ENCODE measurements around the gene IMMT.
"Not testable (repeated sequence)": the region's sequence is repeated elsewhere in the genome, so short reads cannot be mapped to it uniquely, and the experiment has no call there.

DNA sequence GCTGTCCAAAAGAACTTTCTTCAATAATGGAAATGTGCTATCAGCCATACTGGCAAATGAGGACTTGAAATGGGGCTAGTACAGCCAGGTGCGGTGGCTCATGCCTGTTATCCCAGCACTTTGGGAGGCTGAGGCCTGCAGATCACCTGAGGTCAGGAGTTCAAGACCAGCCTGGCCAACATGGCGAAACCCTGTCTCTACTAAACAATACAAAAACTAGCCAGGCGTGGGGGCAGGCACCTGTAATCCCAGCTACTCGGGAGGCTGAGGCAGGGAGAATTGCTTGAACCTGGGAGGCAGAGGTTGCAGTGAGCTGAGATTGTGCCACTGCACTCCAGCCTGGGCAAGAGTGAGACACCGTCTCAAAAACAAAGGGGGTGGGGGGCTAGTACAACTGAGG lies 49.5 kb upstream of the IMMT start:
- TF ChIP-seq, protein P1, sequence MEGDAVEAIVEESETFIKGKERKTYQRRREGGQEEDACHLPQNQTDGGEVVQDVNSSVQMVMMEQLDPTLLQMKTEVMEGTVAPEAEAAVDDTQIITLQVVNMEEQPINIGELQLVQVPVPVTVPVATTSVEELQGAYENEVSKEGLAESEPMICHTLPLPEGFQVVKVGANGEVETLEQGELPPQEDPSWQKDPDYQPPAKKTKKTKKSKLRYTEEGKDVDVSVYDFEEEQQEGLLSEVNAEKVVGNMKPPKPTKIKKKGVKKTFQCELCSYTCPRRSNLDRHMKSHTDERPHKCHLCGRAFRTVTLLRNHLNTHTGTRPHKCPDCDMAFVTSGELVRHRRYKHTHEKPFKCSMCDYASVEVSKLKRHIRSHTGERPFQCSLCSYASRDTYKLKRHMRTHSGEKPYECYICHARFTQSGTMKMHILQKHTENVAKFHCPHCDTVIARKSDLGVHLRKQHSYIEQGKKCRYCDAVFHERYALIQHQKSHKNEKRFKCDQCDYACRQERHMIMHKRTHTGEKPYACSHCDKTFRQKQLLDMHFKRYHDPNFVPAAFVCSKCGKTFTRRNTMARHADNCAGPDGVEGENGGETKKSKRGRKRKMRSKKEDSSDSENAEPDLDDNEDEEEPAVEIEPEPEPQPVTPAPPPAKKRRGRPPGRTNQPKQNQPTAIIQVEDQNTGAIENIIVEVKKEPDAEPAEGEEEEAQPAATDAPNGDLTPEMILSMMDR (IDR thresholded peaks at IDR 0.05): not testable (repeated sequence)
- TF ChIP-seq ZFX (IDR thresholded peaks at IDR 0.05; ENCODE audit: borderline replicate concordance): not testable (repeated sequence)
